A549 (cell line): Measurements from ENCODE around the gene DPCD. TPM values are rescaled to one million over a fixed set of nuclear protein-coding genes. Genes with fewer than 3 reads are reported as not detected.
A peak's percentile ranks its signal among the peaks of the same experiment; 100 is the strongest.
"Not testable (repeated sequence)": the region's sequence is repeated elsewhere in the genome, so short reads cannot be mapped to it uniquely, and the experiment has no call there.

Source experiments
- ATAC-seq, 2 experiments: fragments of 200-7000 bp in 1 of 2; fragments of >200 bp in 1 of 2; cut with Nextera tagmentation in 1 of 2; cut with Tn5 transposase in 1 of 2; 3 replicates each; pipeline versions ENCODE4 v1.8.0 to v1.9.1; 2018 to 2020; ENCODE audit warnings: mild to moderate bottlenecking in 1 of 2, moderate library complexity in 1 of 2
- CTCF ChIA-PET: fragments of 300-600 bp; sonication (Branson Sonifier 250); formaldehyde crosslinking; extraction: SDS; loops from one replicate; lab custom pipeline; 2021; ENCODE audit warnings: antibody characterized with exemption, inconsistent platforms; lab: Yijun Ruan, JAX
- POLR2A ChIA-PET: fragments of 350-600 bp; formaldehyde crosslinking; extraction: SDS; loops from one replicate; lab custom pipeline; 2021; ENCODE audit warnings: antibody characterized with exemption, inconsistent platforms; lab: Yijun Ruan, JAX
- DNase-seq, 2 experiments: peaks; one replicate each; pipeline versions ENCODE4 v3.0.0 to v3.0.0-alpha.2; 2011 to 2016; ENCODE audit warnings: low read depth in 1 of 2, low spot score in 1 of 2
- FAIRE-seq: peaks from 2 replicates; lab custom pipeline; 2011; peaks lifted over from hg19 to GRCh38; lab: Jason Lieb, UNC
- H3K27ac ChIP-seq, 2 experiments: fragments of >200 bp; sonication (Bioruptor Twin); formaldehyde crosslinking; 3 replicates each; pipeline ENCODE4 v1.5.1; 2016 to 2017
- H3K4me1 ChIP-seq: fragments of >200 bp; sonication (Bioruptor Twin); formaldehyde crosslinking; 3 replicates; pipeline ENCODE4 v1.6.1; 2016
- H3K4me2 ChIP-seq: fragments of >200 bp; sonication (Bioruptor Twin); formaldehyde crosslinking; 3 replicates; pipeline ENCODE4 v1.6.1; 2016
- H3K4me3 ChIP-seq: fragments of >200 bp; sonication (Bioruptor Twin); formaldehyde crosslinking; 3 replicates; pipeline ENCODE4 v1.5.1; 2016
- H3K9me3 ChIP-seq: fragments of >200 bp; sonication (Bioruptor Twin); formaldehyde crosslinking; 3 replicates; pipeline ENCODE4 v1.6.1; 2016
- BHLHE40 ChIP-seq: IDR thresholded peaks from 2 replicates; pipeline ENCODE4 v1.6.1; 2012; ENCODE audit warnings: low read depth, low read length, inconsistent platforms
- CHD2 ChIP-seq: fragments of 150-350 bp; IDR thresholded peaks from 2 replicates; pipeline ENCODE4 v1.6.1; 2014; ENCODE audit warnings: low read length; ENCODE audit not compliant: partially characterized antibody
- E2F6 ChIP-seq: IDR thresholded peaks from 2 replicates; pipeline ENCODE4 v1.6.1; 2012; ENCODE audit warnings: low read depth, borderline replicate concordance
- EHF ChIP-seq: fragments of 250-450 bp; sonication (Bioruptor Pico); IDR thresholded peaks from 2 replicates; pipeline ENCODE4 v1.5.0; 2020; ENCODE audit warnings: mild to moderate bottlenecking
- EHMT2 ChIP-seq: fragments of 200-600 bp; sonication (generic); IDR thresholded peaks from 2 replicates; pipeline ENCODE4 v1.6.1; 2016; ENCODE audit warnings: antibody characterized with exemption, low read depth, mild to moderate bottlenecking, moderate library complexity
- HOXB13 ChIP-seq: fragments of 250-450 bp; sonication (Bioruptor Pico); IDR thresholded peaks from 2 replicates; pipeline ENCODE4 v1.5.0; 2020; ENCODE audit warnings: low read depth, mild to moderate bottlenecking, moderate library complexity
- HOXB5 ChIP-seq: fragments of 250-450 bp; sonication (Bioruptor Pico); IDR thresholded peaks from 2 replicates; pipeline ENCODE4 v1.5.0; 2020; ENCODE audit warnings: mild to moderate bottlenecking, moderate library complexity
- MAFK ChIP-seq: fragments of 450-650 bp; IDR thresholded peaks from 2 replicates; pipeline ENCODE4 v1.6.1; 2014; ENCODE audit not compliant: partially characterized antibody
- NPAS2 ChIP-seq: fragments of 250-450 bp; sonication (Bioruptor Pico); IDR thresholded peaks from 2 replicates; pipeline ENCODE4 v1.8.0; 2022; ENCODE audit warnings: mild to moderate bottlenecking, moderate library complexity, borderline replicate concordance
- RCOR1 ChIP-seq: fragments of 150-350 bp; IDR thresholded peaks from 2 replicates; pipeline ENCODE4 v1.6.1; 2014; ENCODE audit warnings: antibody characterized with exemption, low read length, low read depth
- WGBS: methylation state at CpG from one replicate; pipeline ENCODE4 v1.1.6; 2017; ENCODE audit errors: missing lambda C conversion rate; 5-methylcytosine and 5-hydroxymethylcytosine counted together
- polyA plus RNA-seq, 4 experiments: library from polyadenylated mRNA; depleted of rRNA in 3 of 4; stranded (reverse); fragments of >200 nt; fragmentation: RNase III in 1 of 4; extraction: RNeasy Plus Mini Kit Qiagen cat#74134 plus additional on column Dnase treatment in 1 of 4; gene quantifications; 2 replicates in 3 of 4; 3 replicates in 1 of 4; pipeline ENCODE4 v1.2.3, GENCODE V29; 2011 to 2017
- TF ChIP-seq, protein P1 (sequence below): fragments of 250-450 bp; sonication (Bioruptor Pico); IDR thresholded peaks from 2 replicates; pipeline ENCODE4 v1.5.0; 2021; ENCODE audit warnings: mild to moderate bottlenecking, moderate library complexity, borderline replicate concordance

The DPCD gene
- polyA plus RNA-seq, 2 of the 4 experiments (the other 2 are of a cell fraction) = 37.4 to 40.8 TPM

DNA sequence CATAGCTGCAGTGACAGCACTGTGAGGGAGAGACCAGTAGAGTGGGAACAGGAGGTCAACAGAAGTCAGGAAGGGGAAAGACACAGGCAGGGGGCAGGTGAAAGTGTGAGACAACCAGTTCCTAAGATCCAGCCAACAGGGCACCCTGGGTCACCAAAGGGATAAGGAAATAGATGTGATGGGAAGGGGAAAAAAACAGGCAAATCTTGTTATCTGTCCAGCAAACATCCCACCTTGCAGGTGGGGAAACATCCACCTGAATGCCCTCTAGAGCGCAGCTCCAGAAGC, 42.5 kb downstream of the DPCD start (continued):
- TF ChIP-seq, protein P1, sequence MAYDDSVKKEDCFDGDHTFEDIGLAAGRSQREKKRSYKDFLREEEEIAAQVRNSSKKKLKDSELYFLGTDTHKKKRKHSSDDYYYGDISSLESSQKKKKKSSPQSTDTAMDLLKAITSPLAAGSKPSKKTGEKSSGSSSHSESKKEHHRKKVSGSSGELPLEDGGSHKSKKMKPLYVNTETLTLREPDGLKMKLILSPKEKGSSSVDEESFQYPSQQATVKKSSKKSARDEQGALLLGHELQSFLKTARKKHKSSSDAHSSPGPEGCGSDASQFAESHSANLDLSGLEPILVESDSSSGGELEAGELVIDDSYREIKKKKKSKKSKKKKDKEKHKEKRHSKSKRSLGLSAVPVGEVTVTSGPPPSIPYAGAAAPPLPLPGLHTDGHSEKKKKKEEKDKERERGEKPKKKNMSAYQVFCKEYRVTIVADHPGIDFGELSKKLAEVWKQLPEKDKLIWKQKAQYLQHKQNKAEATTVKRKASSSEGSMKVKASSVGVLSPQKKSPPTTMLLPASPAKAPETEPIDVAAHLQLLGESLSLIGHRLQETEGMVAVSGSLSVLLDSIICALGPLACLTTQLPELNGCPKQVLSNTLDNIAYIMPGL (CRISPR knock-in tag) = no peak
- no peak for TF ChIP-seq EHMT2
- no peak for TF ChIP-seq HOXB5
- TF ChIP-seq HOXB13 (CRISPR knock-in tag) = no peak

GRCh38 chr10:101631821-101632475, 43.8 kb downstream of the DPCD start:
- no peak overlapping the region for H3K4me2 ChIP-seq
- 87% methylated on average over 8 of the region's 8 CpGs for WGBS
- FAIRE-seq (no peak), DNase-seq (no peak), ATAC-seq (no peak)
- no peaks in the 10 kb centered on the region for H3K4me1 ChIP-seq
- no peak overlapping the region for H3K4me3 ChIP-seq
- no peak for TF ChIP-seq BHLHE40
- TF ChIP-seq RCOR1 = no peak
- TF ChIP-seq HOXB13 (CRISPR knock-in tag) = no peak
- TF ChIP-seq EHF (CRISPR knock-in tag) = no peak
- no peak for TF ChIP-seq NPAS2 (CRISPR knock-in tag)
- no peak for TF ChIP-seq HOXB5
- TF ChIP-seq, protein P1 (CRISPR knock-in tag) = no peak
- no peak for TF ChIP-seq E2F6
- POLR2A ChIA-PET = no interaction called here
- no peaks in the 10 kb centered on the region for H3K9me3 ChIP-seq
- CTCF ChIA-PET = interaction anchor here (1.1 to 1.6 kb wide), 3 partner anchors 9 to 419 kb away, joined by 3 read pairs; no protein-coding TSS in a partner anchor
- no peak overlapping the region for H3K27ac ChIP-seq

DNA sequence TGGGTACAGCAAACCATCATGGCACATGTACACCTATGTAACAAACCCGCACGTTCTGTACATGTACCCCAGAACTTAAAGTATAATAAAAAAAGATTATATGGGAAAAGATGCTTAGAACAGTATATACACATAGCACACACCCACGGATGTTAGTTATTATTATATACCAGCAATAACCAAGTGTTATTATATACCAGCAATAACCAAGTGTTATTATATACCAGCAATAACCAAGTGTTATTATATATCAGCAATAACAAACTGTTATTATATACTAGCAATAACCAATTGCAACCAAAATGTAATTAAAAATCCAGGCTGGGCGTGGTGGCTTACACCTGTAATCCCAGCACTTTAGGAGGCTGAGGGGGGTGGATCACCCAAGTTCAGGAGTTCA, 45.4 kb downstream of the DPCD start:
- POLR2A ChIA-PET, H3K9me3 ChIP-seq, H3K4me2 ChIP-seq, H3K27ac ChIP-seq, DNase-seq, H3K4me3 ChIP-seq, FAIRE-seq, H3K4me1 ChIP-seq, ATAC-seq: not testable (repeated sequence)
- CTCF ChIA-PET = interaction anchor here (1.6 kb wide), 1 partner anchor 420 kb away, joined by 3 read pairs; no protein-coding TSS in a partner anchor
- WGBS = 91% methylated on average over 4 of the region's 4 CpGs

GRCh38 chr10:101639141-101639900, 51.2 kb downstream of the DPCD start:
- no peak for DNase-seq
- TF ChIP-seq MAFK (peak; percentile 58), CHD2 (no peak)
- 88% methylated on average over 2 of the region's 2 CpGs for WGBS
- no peak for FAIRE-seq
- ChIA-PET POLR2A (no interaction called here), CTCF (interaction anchor here (1.2 to 1.6 kb wide), 4 partner anchors 18 to 141 kb away, joined by 3 to 4 read pairs (median 3); no protein-coding TSS in a partner anchor)
- no peak overlapping the region for H3K27ac ChIP-seq
- no peaks in the 10 kb centered on the region for H3K9me3 ChIP-seq
- no peak overlapping the region for H3K4me3 ChIP-seq
- H3K4me2 ChIP-seq = no peak overlapping the region
- H3K4me1 ChIP-seq = no peaks in the 10 kb centered on the region
- ATAC-seq = no peak
